ENCODE results near the gene EXOC2.
A peak's percentile ranks its signal among the peaks of the same experiment; 100 is the strongest.

EXOC2 gene, protein sequence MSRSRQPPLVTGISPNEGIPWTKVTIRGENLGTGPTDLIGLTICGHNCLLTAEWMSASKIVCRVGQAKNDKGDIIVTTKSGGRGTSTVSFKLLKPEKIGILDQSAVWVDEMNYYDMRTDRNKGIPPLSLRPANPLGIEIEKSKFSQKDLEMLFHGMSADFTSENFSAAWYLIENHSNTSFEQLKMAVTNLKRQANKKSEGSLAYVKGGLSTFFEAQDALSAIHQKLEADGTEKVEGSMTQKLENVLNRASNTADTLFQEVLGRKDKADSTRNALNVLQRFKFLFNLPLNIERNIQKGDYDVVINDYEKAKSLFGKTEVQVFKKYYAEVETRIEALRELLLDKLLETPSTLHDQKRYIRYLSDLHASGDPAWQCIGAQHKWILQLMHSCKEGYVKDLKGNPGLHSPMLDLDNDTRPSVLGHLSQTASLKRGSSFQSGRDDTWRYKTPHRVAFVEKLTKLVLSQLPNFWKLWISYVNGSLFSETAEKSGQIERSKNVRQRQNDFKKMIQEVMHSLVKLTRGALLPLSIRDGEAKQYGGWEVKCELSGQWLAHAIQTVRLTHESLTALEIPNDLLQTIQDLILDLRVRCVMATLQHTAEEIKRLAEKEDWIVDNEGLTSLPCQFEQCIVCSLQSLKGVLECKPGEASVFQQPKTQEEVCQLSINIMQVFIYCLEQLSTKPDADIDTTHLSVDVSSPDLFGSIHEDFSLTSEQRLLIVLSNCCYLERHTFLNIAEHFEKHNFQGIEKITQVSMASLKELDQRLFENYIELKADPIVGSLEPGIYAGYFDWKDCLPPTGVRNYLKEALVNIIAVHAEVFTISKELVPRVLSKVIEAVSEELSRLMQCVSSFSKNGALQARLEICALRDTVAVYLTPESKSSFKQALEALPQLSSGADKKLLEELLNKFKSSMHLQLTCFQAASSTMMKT

DNA sequence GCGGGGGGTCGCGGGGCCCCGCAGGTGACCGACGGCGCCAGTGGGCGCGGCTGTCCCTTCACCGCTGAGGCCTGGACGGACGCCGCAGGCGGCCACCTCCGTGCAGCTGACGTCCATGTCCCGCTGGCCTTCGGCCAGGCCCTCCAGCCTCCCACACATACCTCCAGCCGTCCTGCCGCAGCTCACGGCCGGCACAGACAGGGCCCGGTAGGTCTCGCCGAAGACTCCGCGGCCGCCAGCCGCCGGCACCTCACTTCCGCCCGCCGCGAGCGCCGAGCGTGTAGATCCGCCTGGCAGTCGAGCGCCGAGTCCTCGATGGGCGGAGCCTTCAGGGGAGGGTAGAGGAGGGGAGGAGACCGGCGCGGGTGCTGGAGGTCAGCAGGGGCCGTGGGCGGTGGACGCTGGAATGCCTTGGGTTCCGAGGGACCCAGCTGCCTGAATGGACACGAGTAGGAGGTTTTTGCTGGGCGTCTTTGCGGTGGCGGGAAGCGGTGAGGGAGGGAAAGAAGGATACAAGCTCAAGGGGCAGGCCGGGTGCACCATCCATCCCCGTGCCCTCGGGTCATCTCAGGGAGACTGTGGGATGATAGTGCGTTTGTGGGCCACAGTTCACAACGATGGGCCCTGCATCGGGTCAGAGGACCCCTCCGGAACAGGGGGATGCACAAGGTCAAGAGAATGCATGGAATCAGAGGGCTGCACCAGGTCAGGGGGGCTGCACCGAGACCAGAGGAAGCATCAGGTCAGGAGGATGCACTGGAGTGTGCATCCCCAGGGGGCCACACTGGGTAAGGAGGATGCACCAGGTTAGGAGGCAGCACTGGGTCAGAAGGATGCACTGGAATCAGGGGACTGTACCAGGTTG lies at the start of gene EXOC2:
EXOC2 (minus strand) TSS at position 282 of the 865 bp plus-strand sequence. CDS start 55,321 bp downstream, outside the sequence.
- DNase-seq (ENCODE audit: low read depth in 2 of 3, low spot score in 1 of 3), result peak; percentile 72 to 80 (median 76)

- DNase-seq (ENCODE audit: low read depth in 2 of 3, low spot score in 1 of 3), result no peak
These were observed 48.7 kb upstream of the EXOC2 start for GRCh38 chr6:741410-742339.

DNA sequence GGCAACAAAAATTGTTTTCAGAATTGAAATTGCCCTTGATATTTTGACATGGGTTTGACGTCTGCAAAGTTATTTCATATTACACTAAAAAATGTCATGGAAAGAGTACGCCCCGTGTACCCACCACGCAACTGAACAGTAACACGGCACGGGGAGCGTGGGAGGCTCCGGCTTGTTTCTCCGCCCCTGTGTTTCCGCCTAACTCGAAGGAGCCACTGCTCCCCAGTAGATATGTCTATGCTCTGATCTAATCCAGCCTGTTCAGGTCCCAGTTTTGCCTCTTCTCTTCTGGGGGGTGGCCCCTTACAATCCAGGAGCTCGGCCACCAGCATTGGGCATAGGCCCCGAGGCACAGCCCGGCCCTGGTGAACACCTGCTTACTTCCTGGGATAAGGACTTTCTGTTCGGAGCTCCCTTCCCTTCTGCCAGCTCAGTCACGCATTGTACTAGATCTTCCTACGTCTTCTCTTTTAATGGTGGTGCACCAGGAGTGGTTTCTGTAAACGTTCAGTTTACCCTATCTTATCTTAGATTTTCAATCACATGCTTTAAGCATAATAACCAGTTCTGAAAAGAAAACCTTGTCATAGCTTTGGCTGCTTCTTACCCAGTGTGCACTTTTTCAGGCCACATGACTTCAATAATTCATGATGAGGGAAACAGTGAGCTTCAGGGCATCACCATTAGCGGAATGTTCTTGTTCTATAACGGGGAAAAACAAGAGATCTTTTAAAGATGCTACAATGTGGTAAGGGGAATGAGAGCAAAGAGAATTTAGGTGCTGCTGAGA lies 43.9 kb upstream of the EXOC2 start:
- DNase-seq (ENCODE audit: low read depth in 2 of 3, low spot score in 1 of 3), result no peak

GRCh38 chr6:733431-734219 lies 40.7 kb upstream of the EXOC2 start:
- DNase-seq (ENCODE audit: low read depth in 2 of 3, low spot score in 1 of 3), result no peak

GRCh38 chr6:731924-732323 lies 39.0 kb upstream of the EXOC2 start:
- no peak for DNase-seq (ENCODE audit: low read depth in 2 of 3, low spot score in 1 of 3)

DNA sequence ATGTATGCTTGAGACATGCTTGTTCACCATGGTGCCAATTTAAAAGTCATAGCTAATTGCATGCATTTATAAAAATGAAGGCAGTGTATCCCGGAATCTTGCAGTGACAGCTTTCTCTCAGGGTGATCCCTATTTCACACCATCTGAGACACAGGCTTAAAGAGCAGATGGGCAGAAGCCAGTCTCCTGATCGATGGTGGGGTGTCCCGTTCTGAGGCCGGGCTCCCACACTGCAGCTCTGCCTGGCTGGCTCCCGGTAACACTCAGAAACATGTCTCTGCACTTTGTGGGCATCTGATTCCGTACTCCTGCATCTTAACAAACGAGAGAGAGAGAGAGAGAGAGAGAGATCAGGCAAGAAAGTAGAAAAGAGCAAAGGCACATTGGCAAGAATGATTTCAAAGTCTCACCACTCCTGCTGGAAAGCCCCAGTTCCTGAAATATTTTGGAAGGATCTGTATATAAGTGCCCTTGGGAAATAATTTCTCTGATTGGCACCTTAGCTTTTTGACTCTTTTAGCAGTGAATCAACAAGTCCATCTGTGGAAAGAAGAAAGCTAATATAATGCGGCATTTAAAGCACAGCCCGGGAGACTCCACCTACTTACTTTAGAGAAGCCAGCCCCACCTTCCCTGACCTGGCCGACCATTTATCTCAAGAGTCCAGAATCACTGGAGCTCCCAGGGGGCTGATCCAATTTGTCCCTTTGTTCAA lies 36.8 kb upstream of the EXOC2 start:
- no peak for DNase-seq (ENCODE audit: low read depth in 2 of 3, low spot score in 1 of 3)

DNA sequence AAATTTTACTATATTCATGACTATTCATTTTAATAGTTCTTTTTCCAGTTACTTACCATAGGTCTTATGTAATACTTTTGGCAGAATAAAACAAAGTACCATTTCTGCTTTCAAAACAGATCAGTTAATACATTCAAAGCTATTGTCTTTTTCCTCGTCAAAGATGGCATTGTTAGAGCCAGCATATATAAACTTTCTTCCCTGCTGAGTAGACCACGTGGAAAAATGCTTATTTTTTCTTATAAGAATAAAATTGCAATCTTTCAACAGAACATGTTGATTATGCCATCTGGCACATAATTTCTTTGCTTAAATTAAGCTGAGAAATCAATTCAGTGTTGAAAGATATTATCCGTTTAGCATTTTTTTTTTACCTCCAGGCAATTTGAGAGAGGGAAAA lies 34.9 kb upstream of the EXOC2 start:
- no peak for DNase-seq (ENCODE audit: low read depth in 2 of 3, low spot score in 1 of 3)

- no peak for DNase-seq (ENCODE audit: low read depth in 2 of 3, low spot score in 1 of 3)
These were observed 30.6 kb upstream of the EXOC2 start for GRCh38 chr6:723540-723939.

DNA sequence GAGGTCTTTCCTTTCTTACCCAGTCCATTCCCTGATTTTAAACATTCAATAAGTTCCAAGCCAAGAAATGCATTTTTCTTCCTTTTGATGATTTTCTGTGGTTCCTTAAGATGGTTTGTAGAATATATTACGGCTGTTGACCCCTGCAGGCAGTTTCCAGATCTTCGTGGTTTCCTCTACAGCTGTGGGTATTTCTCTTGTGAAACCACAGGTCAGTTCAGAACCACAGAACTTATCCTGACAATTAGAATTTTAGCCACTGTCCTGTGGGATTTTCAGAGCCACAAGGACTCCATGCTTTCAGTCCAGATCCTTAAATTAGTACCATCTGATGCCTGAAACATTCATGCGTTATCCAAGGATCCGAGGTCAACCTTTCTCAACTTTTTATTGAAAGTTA lies 29.7 kb upstream of the EXOC2 start:
- DNase-seq (ENCODE audit: low read depth in 2 of 3, low spot score in 1 of 3), result no peak

DNA sequence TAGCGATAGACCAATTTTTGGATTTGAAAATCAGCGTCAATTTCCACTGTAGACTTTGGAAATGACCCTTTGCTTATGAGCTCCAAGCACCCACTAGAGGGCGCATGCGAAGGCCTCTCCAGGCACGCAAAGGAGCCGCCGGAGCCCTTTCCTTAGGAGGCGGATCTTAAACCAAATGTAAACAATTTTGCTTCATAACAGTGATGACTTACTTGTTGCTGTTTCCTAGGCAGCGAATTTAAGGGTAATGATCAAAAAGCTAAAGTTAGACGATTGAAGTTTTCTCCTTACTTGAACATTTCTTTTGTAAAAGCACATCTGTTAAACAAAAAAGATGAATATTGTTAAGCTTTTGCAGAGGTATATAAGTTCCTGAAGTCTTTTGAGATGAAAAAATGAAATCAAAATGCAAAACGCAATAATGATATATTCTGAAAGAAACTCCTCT lies 29.2 kb upstream of the EXOC2 start:
- DNase-seq (ENCODE audit: low read depth in 2 of 3, low spot score in 1 of 3), result peak; percentile 54 to 74 (median 68)

DNA sequence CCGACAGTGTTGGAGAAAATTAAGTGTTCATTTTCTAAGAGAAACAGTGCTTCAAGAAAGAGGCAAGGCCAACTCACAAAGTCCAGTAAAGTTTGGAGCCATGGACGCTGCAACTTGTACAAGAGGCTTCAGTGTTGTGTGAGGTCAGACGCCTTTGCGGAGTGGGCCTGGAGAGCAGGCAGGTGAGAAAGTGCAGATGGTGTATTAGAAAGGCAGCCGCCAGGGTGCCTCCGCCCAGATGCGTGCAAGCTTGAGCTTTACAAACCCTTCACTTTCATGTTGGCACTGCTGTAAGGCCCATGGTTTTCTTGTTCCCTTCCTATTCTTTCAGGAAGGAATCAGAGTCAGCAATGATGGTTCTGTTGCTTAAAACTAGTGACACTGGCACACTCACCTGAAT lies 25.4 kb upstream of the EXOC2 start:
- no peak for DNase-seq (ENCODE audit: low read depth in 2 of 3, low spot score in 1 of 3)

- no peak for DNase-seq (ENCODE audit: low read depth in 2 of 3, low spot score in 1 of 3)
These were observed 24.2 kb upstream of the EXOC2 start for GRCh38 chr6:717135-717534.

GRCh38 chr6:715709-716491 lies 23.0 kb upstream of the EXOC2 start:
- DNase-seq (ENCODE audit: low read depth in 2 of 3, low spot score in 1 of 3), result no peak

DNA sequence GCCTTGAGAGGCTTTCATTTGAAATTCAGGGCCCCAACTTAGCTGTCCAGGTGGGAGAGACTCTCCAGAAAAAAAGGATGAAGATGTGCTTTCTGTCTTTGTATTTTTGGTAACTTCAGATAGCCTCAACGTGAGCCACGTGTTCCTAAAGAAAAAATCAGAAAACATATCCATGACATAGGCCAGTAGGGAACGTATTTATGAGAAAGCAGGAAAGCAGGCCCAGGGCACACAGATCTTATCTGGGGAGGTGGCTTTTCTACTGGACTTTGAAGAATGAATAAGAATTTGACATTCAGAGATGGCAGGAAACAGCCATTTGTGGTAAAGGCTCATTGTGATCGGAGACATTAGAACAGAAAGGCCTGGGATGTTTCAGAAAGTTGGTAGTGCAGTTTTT lies 21.2 kb upstream of the EXOC2 start:
- DNase-seq (ENCODE audit: low read depth in 2 of 3, low spot score in 1 of 3), result no peak

DNA sequence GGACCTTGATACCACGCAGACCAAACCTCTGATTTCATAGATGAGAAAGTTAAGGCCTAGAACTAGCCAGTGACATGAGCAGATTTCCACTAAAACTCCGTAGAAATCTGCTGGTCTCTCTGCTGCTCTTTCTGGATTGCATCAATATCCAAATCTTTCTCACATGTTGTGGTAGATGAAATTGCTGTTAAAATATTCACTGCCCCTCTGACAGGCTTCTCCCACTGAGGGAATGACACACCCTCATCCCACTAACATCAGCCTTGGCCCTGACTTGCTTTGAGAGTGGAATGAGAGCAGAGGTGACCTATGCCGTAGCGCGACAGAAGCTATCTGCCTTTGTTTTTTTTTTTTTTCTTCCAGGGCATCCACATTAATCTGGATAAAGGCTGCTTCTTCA lies 20.4 kb upstream of the EXOC2 start:
- no peak for DNase-seq (ENCODE audit: low read depth in 2 of 3, low spot score in 1 of 3)

- no peak for DNase-seq (ENCODE audit: low read depth in 2 of 3, low spot score in 1 of 3)
These were observed 19.9 kb upstream of the EXOC2 start for GRCh38 chr6:712805-713204.

- DNase-seq (ENCODE audit: low read depth in 2 of 3, low spot score in 1 of 3), result no peak
These were observed 19.0 kb upstream of the EXOC2 start for GRCh38 chr6:711925-712324.

All from stimulated activated CD4-positive, alpha-beta T cell treated with anti-CD3 and anti-CD28 coated beads, Interleukin-12 subunit alpha, Interleukin-12 subunit beta, amount 100 ng/mL, for 48 hours (primary cell).